Measurements from ENCODE around the gene DEFB123.
A peak's percentile ranks its signal among the peaks of the same experiment; 100 is the strongest.

Gene DEFB123

DNA sequence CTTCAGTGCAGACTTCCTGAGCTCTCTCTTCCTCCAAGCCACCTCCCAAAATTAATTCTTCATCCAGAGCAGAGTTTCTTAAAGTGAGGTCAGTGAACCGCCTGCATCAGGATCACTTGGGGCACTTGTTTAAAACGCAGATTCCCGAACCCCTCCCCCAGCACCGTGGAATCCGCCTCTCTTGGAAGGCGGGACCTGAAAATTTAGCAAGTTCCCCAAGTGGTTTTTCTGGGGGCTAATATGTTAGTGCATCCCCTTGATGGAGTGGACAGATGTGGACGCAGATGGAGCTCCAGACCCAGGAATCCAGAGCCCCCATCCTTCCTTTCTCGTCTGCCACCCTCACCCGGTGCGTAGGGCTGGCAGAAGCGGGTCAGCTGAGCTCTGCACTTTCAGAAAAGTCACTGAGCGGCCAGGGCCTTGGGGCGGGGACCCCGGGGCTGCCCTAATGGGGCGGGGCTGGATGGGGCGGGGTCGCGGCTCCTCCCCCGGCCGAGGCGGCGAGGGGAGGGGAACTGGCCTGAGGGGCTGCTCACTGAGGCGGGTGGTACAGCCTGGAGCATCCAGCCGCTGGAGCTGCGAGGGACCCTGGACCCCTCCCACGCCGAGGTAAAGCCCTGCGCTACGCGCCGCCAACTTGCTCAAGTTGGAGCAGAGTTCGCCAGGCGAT is 34.5 kb downstream of the DEFB123 start, which contains the start of the genes DEFB124 and REM1:
TSS of gene DEFB124 (minus strand) at position 370 of the 670 bp plus-strand sequence. CDS start 2,114 bp downstream, outside the sequence.
TSS of gene REM1 (plus strand) at position 531 of the 670 bp plus-strand sequence. CDS start 1,158 bp downstream, outside the sequence.
- DNase-seq, result no peak

DNA sequence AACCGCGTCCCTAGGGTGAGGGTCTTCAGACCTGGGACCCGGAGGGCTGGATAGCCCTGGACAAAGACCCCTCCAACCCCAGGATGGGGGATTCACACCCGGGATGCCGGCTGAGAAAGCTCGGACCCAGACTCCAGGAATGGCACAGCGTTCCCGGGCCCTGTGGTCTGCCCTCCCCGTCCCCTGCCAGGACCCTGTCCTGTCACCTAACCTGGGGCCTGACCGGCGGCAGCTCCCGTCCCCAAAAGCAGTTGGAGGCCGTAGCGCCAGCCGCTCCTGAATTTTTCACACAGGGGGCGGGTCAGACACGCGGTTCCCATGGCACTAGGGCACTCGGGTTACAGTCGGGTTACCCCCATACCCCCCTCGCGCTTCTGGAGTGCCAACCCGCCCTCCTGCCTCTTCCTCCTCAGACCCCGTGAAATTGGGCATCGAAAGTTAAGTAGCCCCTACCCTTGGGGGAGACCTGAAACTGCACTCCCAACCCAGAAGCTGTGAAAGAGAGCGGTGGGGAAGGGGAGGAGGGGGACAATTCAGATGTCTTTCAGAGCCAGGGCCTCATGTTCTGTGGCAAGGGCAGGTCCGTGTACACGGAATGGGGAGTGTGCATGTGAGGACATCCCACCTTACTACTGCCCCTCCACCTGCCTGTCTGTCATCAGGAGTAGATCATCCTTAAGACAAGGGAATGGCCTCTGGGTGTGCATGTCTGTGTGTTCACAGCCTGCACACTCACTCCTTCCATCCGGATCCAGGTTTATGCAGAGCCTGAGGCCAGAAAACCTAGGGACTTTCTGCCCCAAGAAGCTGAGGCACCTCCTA is 35.3 kb downstream of the DEFB123 start:
- no peak for DNase-seq

GRCh38 chr20:31476294-31476585 is 35.8 kb downstream of the DEFB123 start:
- no peak for DNase-seq

DNA sequence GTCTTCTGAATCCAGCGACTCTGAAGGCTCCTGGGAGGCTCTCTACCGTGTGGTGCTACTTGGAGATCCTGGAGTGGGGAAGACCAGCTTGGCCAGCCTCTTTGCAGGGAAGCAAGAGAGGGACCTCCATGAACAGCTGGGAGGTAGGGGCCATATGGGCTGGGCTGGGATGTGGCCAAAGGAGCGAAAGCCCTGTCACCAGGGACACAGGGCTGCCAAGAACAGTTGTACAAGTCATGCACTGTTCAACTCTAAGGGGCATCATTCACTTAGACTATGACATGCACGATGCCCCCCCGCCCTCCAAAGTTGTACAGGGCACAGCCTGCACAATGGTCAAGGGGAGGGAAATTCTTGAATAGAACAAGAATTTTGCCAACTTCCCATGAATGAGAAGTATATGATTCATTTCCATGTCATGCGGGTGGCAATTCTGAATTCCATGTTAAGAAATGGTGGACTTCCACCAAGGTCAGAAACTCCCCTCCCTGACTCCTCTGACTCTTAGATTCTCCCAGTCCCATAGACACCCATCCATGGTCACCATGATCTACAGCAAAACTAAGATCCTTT is 36.3 kb downstream of the DEFB123 start:
- no peak for DNase-seq

- peak in 1 of 2 experiments; percentile 28 for DNase-seq
These were observed 43.6 kb downstream of the DEFB123 start for GRCh38 chr20:31484001-31484400.

GRCh38 chr20:31485450-31486339 is 45.3 kb downstream of the DEFB123 start:
- peak; percentile 16 to 27 for DNase-seq

GRCh38 chr20:31488115-31488514 is 47.7 kb downstream of the DEFB123 start:
- DNase-seq, result no peak

- no peak for DNase-seq
These were observed 48.7 kb downstream of the DEFB123 start for GRCh38 chr20:31489152-31489551.

DNA sequence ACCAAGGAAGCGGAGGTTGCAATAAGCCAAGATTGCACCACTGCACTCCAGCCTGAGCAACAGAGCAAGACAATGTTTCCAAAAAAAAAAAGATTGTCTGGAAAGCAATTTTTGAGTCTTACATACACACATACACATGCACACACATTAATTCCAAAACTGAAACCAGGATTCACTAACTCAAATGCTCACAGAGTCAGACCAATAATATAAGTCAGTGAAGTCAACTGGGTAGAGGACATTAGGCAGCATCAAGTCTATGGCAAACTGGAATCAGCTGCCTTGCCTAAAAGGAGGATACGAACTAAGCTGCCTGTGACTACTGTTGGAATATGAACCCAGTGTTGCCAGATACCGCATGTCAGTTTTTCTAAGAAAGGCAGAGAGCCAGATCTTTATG is 50.3 kb downstream of the DEFB123 start:
- no peak for DNase-seq

- DNase-seq, result no peak
These were observed 53.7 kb downstream of the DEFB123 start for GRCh38 chr20:31494131-31494530.

- DNase-seq, result no peak
These were observed 56.4 kb downstream of the DEFB123 start for GRCh38 chr20:31496761-31497295.

- no peak for DNase-seq
These were observed 57.6 kb downstream of the DEFB123 start for GRCh38 chr20:31497838-31498540.

All from activated CD4-positive, alpha-beta T cell treated with anti-CD3 and anti-CD28 coated beads, Interleukin-2, amount 50 U/mL, for 48 hours (primary cell).